Uterus (tissue), 4 donors: ENCODE measurements around the gene AKR1E2. TPM values are rescaled to one million over a fixed set of nuclear protein-coding genes. Genes with fewer than 3 reads are reported as not detected.

Experiments used
- DNase-seq, 2 donors: peaks; one replicate each; pipeline ENCODE4 v3.0.0-alpha.2; 2019 to 2020
- H3K27ac ChIP-seq, 2 donors: fragments of 200-600 bp; sonication (generic); 1 replicate in 1 of 2; 2 replicates in 1 of 2; pipeline ENCODE4 v1.5.1; 2016 to 2018
- H3K27me3 ChIP-seq, 2 donors: fragments of 200-600 bp; sonication (generic); one replicate each; pipeline ENCODE4 v1.5.1; 2018 to 2019; ENCODE audit warnings: control low read depth in 1 of 2
- H3K36me3 ChIP-seq, 2 donors: fragments of 200-600 bp; sonication (generic); one replicate each; pipeline ENCODE4 v1.5.1; 2019; ENCODE audit warnings: control low read depth in 1 of 2
- H3K4me1 ChIP-seq, 2 donors: fragments of 200-600 bp; sonication (generic); one replicate each; pipeline ENCODE4 v1.5.1; 2018 to 2019; ENCODE audit warnings: control low read depth in 1 of 2
- H3K4me3 ChIP-seq, 2 donors: fragments of 200-600 bp; sonication (generic); 1 replicate in 1 of 2; 2 replicates in 1 of 2; pipeline ENCODE4 v1.5.1; 2018 to 2019; ENCODE audit warnings: mild to moderate bottlenecking in 1 of 2
- H3K9me3 ChIP-seq, 2 donors: fragments of 200-600 bp; sonication (generic); one replicate each; pipeline ENCODE4 v1.5.1; 2019; ENCODE audit warnings: control low read depth in 1 of 2
- POLR2A ChIP-seq, 2 donors: fragments of 450-650 bp; IDR thresholded peaks; one replicate each; pipeline ENCODE4 v1.6.1; 2016; ENCODE audit warnings: antibody characterized with exemption in 2 of 2, mild to moderate bottlenecking in 1 of 2, moderate library complexity in 1 of 2
- intact Hi-C: fragments of 100-400 bp; cut with DNase I; formaldehyde crosslinking; loops from one replicate; pipeline ENCODE4 v1.15.1; 2023; ENCODE audit warnings: low total_unique reads
- total RNA-seq, 4 donors: library from RNA; depleted of rRNA in 3 of 4; stranded (reverse); fragments of >200 nt in 3 of 4; gene quantifications; one replicate each; pipeline versions ENCODE4 v1.1.0 to v1.2.4, GENCODE V29; 2014 to 2023
- TF ChIP-seq, protein P1 (sequence below), 4 experiments: fragments of 200-600 bp in 2 of 4; fragments of 450-650 bp in 2 of 4; sonication (generic) in 2 of 4; IDR thresholded peaks; one replicate each; pipeline ENCODE4 v1.5.1; 2016 to 2019; ENCODE audit warnings: antibody characterized with exemption in 4 of 4, mild to moderate bottlenecking in 2 of 4, moderate library complexity in 1 of 4
- donor health status: DM: yes; HTN: yes; CAD: no.

The AKR1E2 gene
- total RNA-seq, 4 donors from 2014 or later: 1.8 to 31.3 (median 16.1) TPM

DNA sequence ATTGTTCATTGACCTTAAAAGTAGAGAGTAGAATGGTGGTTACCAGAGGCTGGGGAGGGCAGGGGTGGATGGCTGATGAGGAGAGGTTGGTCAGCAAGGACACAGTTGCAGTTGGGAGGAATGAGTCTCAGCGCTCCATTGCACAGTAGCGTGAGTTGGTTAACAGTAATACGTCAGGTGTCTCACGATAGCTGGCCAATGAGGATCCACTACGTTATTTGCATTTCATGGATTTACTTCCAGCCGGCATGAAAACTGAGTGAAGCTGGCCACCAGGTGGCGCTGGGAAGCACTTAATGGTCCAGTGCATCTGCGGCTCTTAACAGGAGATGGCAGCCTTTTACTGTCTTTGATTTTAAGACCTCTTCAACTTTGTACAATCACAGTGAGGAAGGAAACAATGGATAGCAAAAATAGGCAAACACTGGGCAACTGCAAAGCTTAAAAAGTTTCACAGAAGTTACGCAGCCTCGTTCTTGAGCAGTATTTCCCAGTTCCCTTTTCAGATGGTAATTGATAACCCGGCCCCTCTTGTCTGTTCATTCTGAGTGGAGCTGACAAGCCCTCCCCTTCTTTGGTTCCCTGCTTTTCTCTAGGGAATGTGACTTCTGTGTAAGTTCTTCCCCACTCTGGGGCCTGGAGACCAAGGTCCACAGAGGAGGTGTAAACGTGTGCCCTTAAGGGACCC lies 23.7 kb downstream of the AKR1E2 start:
- intact Hi-C loops: loop anchor here (5.0 to 10.0 kb wide), 2 partner anchors 243 to 585 kb away; partner anchors contain the start of gene AKR1C3
- H3K4me3 ChIP-seq: no peak overlapping the region
- no peaks in the 10 kb centered on the region for H3K36me3 ChIP-seq
- TF ChIP-seq, protein P1, sequence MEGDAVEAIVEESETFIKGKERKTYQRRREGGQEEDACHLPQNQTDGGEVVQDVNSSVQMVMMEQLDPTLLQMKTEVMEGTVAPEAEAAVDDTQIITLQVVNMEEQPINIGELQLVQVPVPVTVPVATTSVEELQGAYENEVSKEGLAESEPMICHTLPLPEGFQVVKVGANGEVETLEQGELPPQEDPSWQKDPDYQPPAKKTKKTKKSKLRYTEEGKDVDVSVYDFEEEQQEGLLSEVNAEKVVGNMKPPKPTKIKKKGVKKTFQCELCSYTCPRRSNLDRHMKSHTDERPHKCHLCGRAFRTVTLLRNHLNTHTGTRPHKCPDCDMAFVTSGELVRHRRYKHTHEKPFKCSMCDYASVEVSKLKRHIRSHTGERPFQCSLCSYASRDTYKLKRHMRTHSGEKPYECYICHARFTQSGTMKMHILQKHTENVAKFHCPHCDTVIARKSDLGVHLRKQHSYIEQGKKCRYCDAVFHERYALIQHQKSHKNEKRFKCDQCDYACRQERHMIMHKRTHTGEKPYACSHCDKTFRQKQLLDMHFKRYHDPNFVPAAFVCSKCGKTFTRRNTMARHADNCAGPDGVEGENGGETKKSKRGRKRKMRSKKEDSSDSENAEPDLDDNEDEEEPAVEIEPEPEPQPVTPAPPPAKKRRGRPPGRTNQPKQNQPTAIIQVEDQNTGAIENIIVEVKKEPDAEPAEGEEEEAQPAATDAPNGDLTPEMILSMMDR (IDR thresholded peaks at IDR 0.05): peak; percentile 96 to 99 (median 97)
- TF ChIP-seq POLR2A (IDR thresholded peaks at IDR 0.05): no peak
- peak overlapping the region in 1 of 2 donors; percentile 50 for H3K27ac ChIP-seq
- H3K4me1 ChIP-seq: no peaks in the 10 kb centered on the region
- peak; percentile 87 to 88 for DNase-seq
- no peaks in the 10 kb centered on the region for H3K27me3 ChIP-seq
- H3K9me3 ChIP-seq: no peaks in the 10 kb centered on the region

DNA sequence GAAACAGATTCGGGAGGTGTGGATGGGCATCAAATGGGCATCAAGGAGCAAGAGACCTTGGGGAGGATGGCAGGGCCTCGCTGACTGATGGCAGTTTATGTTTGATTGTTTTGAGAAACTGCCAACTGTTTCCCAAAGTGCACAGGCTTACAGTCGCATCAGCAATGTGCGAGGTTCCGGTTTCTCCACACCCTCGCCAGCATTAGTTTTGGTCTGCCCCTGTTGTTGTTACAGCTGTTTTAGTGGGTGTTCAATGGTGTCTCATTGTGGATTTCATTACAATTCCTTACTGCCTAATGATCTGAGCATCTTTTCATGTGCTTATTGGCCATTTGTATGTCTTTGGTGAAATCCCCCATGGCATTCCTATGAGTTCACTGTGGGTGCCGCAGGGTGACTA lies 24.4 kb downstream of the AKR1E2 start:
- Histone ChIP-seq H3K9me3 (no peaks in the 10 kb centered on the region), H3K4me3 (no peak overlapping the region), H3K36me3 (no peaks in the 10 kb centered on the region), H3K27ac (no peak overlapping the region), H3K4me1 (no peaks in the 10 kb centered on the region), H3K27me3 (no peaks in the 10 kb centered on the region)
- no peak for DNase-seq
- intact Hi-C loops: loop anchor here (5.0 kb wide), 1 partner anchor 242 kb away; the partner anchor contains the start of gene AKR1C3
- no peak for TF ChIP-seq POLR2A (IDR thresholded peaks at IDR 0.05)
- TF ChIP-seq, protein P1 (IDR thresholded peaks at IDR 0.05): no peak

DNA sequence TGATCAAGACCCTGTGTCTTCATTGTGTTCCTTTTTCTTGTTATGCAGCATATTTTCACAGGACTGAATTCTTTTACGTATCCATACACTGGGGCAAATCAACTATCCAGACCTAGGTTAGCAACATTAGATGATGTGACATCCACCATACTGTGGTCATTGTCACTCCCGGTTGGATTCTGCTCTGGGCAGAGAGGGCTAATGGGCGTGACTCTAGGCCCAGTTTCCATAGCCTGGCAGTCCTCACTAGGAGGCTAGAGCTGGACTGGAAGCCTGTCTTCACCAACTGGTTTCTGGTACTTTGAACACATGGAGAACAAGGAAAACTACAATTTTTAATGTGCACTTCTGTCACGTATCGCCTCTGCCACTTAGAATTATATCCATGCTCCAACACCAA lies 25.2 kb downstream of the AKR1E2 start:
- H3K9me3 ChIP-seq: no peaks in the 10 kb centered on the region
- TF ChIP-seq POLR2A (IDR thresholded peaks at IDR 0.05): no peak
- TF ChIP-seq, protein P1 (IDR thresholded peaks at IDR 0.05): no peak
- H3K4me1 ChIP-seq: no peaks in the 10 kb centered on the region
- intact Hi-C loops: loop anchor here (5.0 kb wide), 1 partner anchor 241 kb away; the partner anchor contains the start of gene AKR1C3
- H3K36me3 ChIP-seq: no peaks in the 10 kb centered on the region
- H3K27ac ChIP-seq: peak overlapping the region in 1 of 2 donors; percentile 1
- H3K4me3 ChIP-seq: no peak overlapping the region
- no peaks in the 10 kb centered on the region for H3K27me3 ChIP-seq
- DNase-seq: no peak

DNA sequence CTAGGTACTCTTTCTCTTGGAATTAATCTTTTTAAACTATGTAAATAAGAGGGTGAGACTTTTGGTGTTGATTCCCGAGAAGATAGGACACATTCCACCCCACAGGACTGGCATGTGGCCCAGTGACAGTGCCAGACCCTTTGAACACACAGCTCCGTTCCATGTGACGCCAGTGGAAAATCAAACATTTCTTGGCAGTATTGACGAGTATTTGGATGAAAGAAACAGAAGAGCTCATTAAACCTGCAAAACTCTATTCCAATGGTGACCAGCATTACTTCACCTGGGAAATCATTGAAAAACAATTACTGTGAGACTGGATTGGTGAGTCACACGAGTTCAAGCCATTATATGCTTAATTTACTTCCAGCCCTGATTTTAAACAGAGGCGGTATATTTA lies 25.8 kb downstream of the AKR1E2 start:
- no peaks in the 10 kb centered on the region for H3K36me3 ChIP-seq
- H3K27ac ChIP-seq: no peak overlapping the region
- H3K9me3 ChIP-seq: no peaks in the 10 kb centered on the region
- intact Hi-C loops: loop anchor here (5.0 kb wide), 1 partner anchor 240 kb away; the partner anchor contains the start of gene AKR1C3
- no peak for DNase-seq
- H3K4me3 ChIP-seq: no peak overlapping the region
- H3K4me1 ChIP-seq: no peaks in the 10 kb centered on the region
- TF ChIP-seq, protein P1 (IDR thresholded peaks at IDR 0.05): no peak
- TF ChIP-seq POLR2A (IDR thresholded peaks at IDR 0.05): no peak
- H3K27me3 ChIP-seq: no peaks in the 10 kb centered on the region

DNA sequence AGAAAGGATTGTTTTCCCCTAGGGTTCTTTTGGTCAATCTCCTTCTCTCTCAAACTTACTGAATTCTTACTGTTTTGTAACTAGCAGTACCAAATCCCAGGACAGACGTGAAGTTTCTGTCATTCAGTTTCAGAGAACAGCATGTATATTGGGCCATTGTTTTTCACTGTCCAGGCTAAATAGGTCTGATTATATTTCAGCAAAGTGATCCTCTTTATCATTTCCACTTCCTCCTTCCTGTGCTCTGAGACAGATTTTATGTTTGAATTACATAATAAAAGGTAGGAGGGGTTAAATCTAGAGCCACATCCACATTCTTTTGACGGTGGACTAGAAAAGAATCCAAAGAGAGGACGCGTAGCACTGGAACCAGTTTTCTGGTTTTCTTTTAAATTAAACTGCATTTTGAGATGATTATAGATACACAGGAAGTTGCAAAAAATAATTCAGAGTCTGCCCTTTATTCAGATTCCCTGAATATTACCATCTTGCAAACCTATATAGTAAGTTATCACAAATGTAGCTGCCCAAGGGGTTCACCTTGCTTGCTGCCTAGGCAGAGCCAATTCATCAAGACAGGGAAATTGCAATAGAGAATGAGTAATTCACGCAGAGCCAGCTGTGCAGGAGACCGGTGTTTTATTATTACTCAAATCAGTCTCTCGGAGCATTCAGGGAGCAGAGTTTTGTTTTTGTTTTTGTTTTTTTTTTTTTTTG lies 40.1 kb downstream of the AKR1E2 start:
- Histone ChIP-seq H3K36me3 (no peaks in the 10 kb centered on the region), H3K9me3 (no peaks in the 10 kb centered on the region), H3K4me1 (no peaks in the 10 kb centered on the region), H3K27ac (no peak overlapping the region), H3K4me3 (no peak overlapping the region), H3K27me3 (no peaks in the 10 kb centered on the region)
- no peak for DNase-seq
- no peak for TF ChIP-seq POLR2A (IDR thresholded peaks at IDR 0.05)
- TF ChIP-seq, protein P1 (IDR thresholded peaks at IDR 0.05): no peak
- intact Hi-C loops: no loop called here
